HEK293 (cell line): ENCODE data around the gene RPS19BP1.

Experiments
- CTCF ChIA-PET: fragments of 350-600 bp; formaldehyde crosslinking; extraction: SDS; loops from one replicate; lab custom pipeline; 2021; ENCODE audit warnings: antibody characterized with exemption; lab: Yijun Ruan, JAX
- POLR2A ChIA-PET: fragments of 300-600 bp; formaldehyde crosslinking; extraction: SDS; loops from one replicate; lab custom pipeline; 2020; ENCODE audit warnings: antibody characterized with exemption, inconsistent platforms; lab: Yijun Ruan, JAX
- H3K27ac ChIP-seq: fragments of 200-500 bp; sonication (Bioruptor generic); 2 replicates; pipeline ENCODE4 v1.5.1; 2014; ENCODE audit warnings: low read depth, low read length, control low read depth, inconsistent platforms; ENCODE audit errors: extremely low read depth
- H3K36me3 ChIP-seq, 2 experiments: fragments of 200-500 bp in 1 of 2; sonication (Bioruptor generic) in 1 of 2; 1 replicate in 1 of 2; 2 replicates in 1 of 2; pipeline ENCODE4 v1.5.1; 2014 to 2017; ENCODE audit warnings: inconsistent platforms in 2 of 2, low read length in 2 of 2; ENCODE audit not compliant: control insufficient read depth in 2 of 2, insufficient read depth in 1 of 2
- H3K4me1 ChIP-seq: fragments of 200-500 bp; sonication (Bioruptor generic); 2 replicates; pipeline ENCODE4 v1.5.1; 2014; ENCODE audit warnings: mild to moderate bottlenecking, low read length, inconsistent platforms; ENCODE audit not compliant: control insufficient read depth, insufficient read depth
- H3K4me3 ChIP-seq: 2 replicates; pipeline ENCODE4 v1.5.1; 2011; ENCODE audit warnings: low read depth, mild to moderate bottlenecking, control low read depth, low read length, moderate library complexity
- H3K9me3 ChIP-seq: fragments of 200-500 bp; sonication (Bioruptor generic); 2 replicates; pipeline ENCODE4 v1.5.1; 2014; ENCODE audit warnings: low read depth, low read length, inconsistent platforms; ENCODE audit not compliant: control insufficient read depth, insufficient read depth
- BCL11B ChIP-seq: fragments of 450-650 bp; formaldehyde crosslinking; IDR thresholded peaks from 2 replicates; pipeline ENCODE4 v1.5.1; 2016; ENCODE audit warnings: low read depth, missing biosample characterization, missing genetic modification characterization
- HOXC10 ChIP-seq: sonication (generic); formaldehyde crosslinking; IDR thresholded peaks from 2 replicates; pipeline ENCODE4 v1.8.1; 2023; ENCODE audit warnings: mild to moderate bottlenecking, missing genetic modification reagents
- IKZF3 ChIP-seq: fragments of 450-650 bp; IDR thresholded peaks from 2 replicates; pipeline ENCODE4 v1.5.0; 2018; ENCODE audit warnings: missing biosample characterization, mild to moderate bottlenecking, missing genetic modification characterization, moderate library complexity
- INSM2 ChIP-seq: fragments of 450-650 bp; formaldehyde crosslinking; IDR thresholded peaks from 2 replicates; pipeline ENCODE4 v1.5.1; 2016; ENCODE audit warnings: missing biosample characterization, missing genetic modification characterization
- KLF17 ChIP-seq: fragments of 450-650 bp; formaldehyde crosslinking; IDR thresholded peaks from 2 replicates; pipeline ENCODE4 v1.5.1; 2016; ENCODE audit warnings: missing biosample characterization, missing genetic modification characterization
- REST ChIP-seq: fragments of 450-650 bp; formaldehyde crosslinking; IDR thresholded peaks from 2 replicates; pipeline ENCODE4 v1.5.1; 2016; ENCODE audit warnings: missing biosample characterization, missing genetic modification characterization
- SETDB1 ChIP-seq: IDR thresholded peaks from one replicate; pipeline ENCODE4 v1.6.1; 2017; ENCODE audit warnings: mild to moderate bottlenecking, low read length, moderate library complexity, mixed read lengths; ENCODE audit not compliant: insufficient read length
- SP7 ChIP-seq: fragments of 450-650 bp; formaldehyde crosslinking; IDR thresholded peaks from 2 replicates; pipeline ENCODE4 v1.5.1; 2016; ENCODE audit warnings: missing biosample characterization, missing genetic modification characterization
- TCF7L2 ChIP-seq: IDR thresholded peaks from 2 replicates; pipeline ENCODE4 v1.6.1; 2011; ENCODE audit warnings: low read depth, mild to moderate bottlenecking, inconsistent platforms, low read length, moderate library complexity, borderline replicate concordance
- ZBTB1 ChIP-seq: fragments of 450-650 bp; formaldehyde crosslinking; IDR thresholded peaks from 2 replicates; pipeline ENCODE4 v1.5.1; 2016; ENCODE audit warnings: missing biosample characterization, missing genetic modification characterization
- ZBTB11 ChIP-seq: fragments of 450-650 bp; formaldehyde crosslinking; conservative IDR thresholded peaks from 2 replicates; pipeline ENCODE4 v1.5.1; 2016; ENCODE audit warnings: low read depth, missing biosample characterization, missing genetic modification characterization
- ZBTB26 ChIP-seq: fragments of 450-650 bp; formaldehyde crosslinking; optimal IDR thresholded peaks from 2 replicates; pipeline ENCODE3; 2016; ENCODE audit warnings: missing biosample characterization, mild to moderate bottlenecking, missing genetic modification characterization
- ZNF2 ChIP-seq: fragments of 450-650 bp; formaldehyde crosslinking; IDR thresholded peaks from 2 replicates; pipeline ENCODE4 v1.5.1; 2016; ENCODE audit warnings: missing biosample characterization, missing genetic modification characterization
- ZNF366 ChIP-seq: fragments of 450-650 bp; formaldehyde crosslinking; conservative IDR thresholded peaks from 2 replicates; pipeline ENCODE4 v1.5.1; 2016; ENCODE audit warnings: missing biosample characterization, missing genetic modification characterization
- ZNF529 ChIP-seq: fragments of 450-650 bp; formaldehyde crosslinking; IDR thresholded peaks from 2 replicates; pipeline ENCODE4 v1.5.1; 2017; ENCODE audit warnings: missing genetic modification characterization, missing biosample characterization; ENCODE audit not compliant: insufficient replicate concordance
- ZSCAN4 ChIP-seq: fragments of 450-650 bp; formaldehyde crosslinking; IDR thresholded peaks from 2 replicates; pipeline ENCODE4 v1.5.1; 2017; ENCODE audit warnings: missing biosample characterization, missing genetic modification characterization
- ZXDB ChIP-seq: fragments of 450-650 bp; formaldehyde crosslinking; IDR thresholded peaks from 2 replicates; pipeline ENCODE4 v1.5.1; 2016; ENCODE audit warnings: missing biosample characterization, missing genetic modification characterization

RPS19BP1 gene

GRCh38 chr22:39546889-39547586, 14.5 kb upstream of the RPS19BP1 start (continued):
- TF ChIP-seq ZBTB11 (tag by site-specific recombination) (no peak), SETDB1 (no peak), BCL11B (tag by site-specific recombination) (no peak), TCF7L2 (no peak), ZXDB (no peak), HOXC10 (CRISPR knock-in tag) (no peak), ZNF2 (no peak)
- TF ChIP-seq, all 188 proteins: peak for 18

- POLR2A ChIA-PET = no interaction called here
- Histone ChIP-seq H3K36me3 (no peaks in the 10 kb centered on the region), H3K9me3 (no peaks in the 10 kb centered on the region), H3K4me3 (no peak overlapping the region), H3K4me1 (no peaks in the 10 kb centered on the region), H3K27ac (no peak overlapping the region)
- TF ChIP-seq ZBTB1 (tag by site-specific recombination) (no peak), INSM2 (tag by site-specific recombination) (no peak), KLF17 (tag by site-specific recombination) (peak; percentile 16; the same call in 1 of the 2 replicates), ZNF529 (no peak), ZSCAN4 (tag by site-specific recombination) (0 out of 2 replicates have a peak, but pooled peaks have one; percentile 14), IKZF3 (tag by site-specific recombination) (peak; percentile 71), ZNF366 (tag by site-specific recombination) (peak; percentile 49; the same call in 1 of the 2 replicates), REST (peak; percentile 99), SP7 (tag by site-specific recombination) (0 out of 2 replicates have a peak, but pooled peaks have one; percentile 24), ZBTB26 (peak; percentile 18)
- CTCF ChIA-PET = interaction anchor here (0.7 to 5.2 kb wide), 4 partner anchors 11 to 489 kb away, joined by 3 to 29 read pairs (median 4); no protein-coding TSS in a partner anchor
These were observed 13.1 kb upstream of the RPS19BP1 start for GRCh38 chr22:39545386-39546365.
